ENCODE measurements around the gene FAM229B.
A peak's percentile ranks its signal among the peaks of the same experiment; 100 is the strongest.

Gene FAM229B

GRCh38 chr6:112145080-112145573, 57.7 kb downstream of the FAM229B start:
- peak; percentile 42 for DNase-seq

- DNase-seq = no peak
Observed at GRCh38 chr6:112148103-112148502, 60.7 kb downstream of the FAM229B start.

- no peak for DNase-seq
Observed at GRCh38 chr6:112149236-112149635, 61.8 kb downstream of the FAM229B start.

DNA sequence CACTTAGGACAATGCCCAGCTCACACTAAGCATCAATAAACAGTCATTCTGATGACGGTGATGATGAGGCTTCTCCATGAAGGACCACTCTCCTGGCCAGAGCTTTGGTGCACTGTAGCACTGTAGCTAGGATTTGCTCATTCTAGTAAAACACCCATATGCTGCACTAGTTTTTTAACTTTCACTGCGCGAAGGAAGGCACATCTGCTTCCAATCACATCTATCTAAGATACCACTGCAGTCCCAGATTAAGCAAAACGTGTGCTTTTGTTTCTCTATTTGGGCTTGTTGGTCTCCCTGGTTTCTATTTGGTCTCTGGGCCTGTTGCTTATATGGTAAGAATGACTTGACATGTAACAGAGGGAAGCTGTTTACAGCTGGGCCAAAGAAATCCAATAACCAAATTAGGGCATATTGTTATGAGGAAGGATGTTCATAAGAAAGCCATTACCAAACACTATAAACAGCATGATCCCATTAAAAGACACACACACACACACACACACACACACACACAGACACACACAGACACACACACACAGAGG, 62.4 kb downstream of the FAM229B start:
- no peak for DNase-seq

DNA sequence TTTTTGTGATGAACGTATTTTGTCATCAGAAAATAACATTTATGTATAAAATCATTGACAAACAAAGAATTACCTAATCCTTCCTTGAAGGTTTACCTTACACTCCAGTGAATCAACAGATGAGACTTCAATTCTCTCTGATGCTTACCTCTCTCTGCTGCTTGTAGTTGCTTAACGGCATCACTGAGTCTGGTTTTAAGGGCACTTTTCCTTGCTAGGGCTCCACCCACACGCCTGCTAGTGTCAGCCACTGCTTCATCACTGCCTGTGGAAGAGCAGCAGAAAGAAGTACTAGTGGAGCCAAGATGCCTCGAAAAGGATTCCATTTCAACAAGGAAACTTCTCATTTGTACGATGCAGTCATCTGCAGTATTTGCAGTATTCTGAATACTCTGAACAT, 63.0 kb downstream of the FAM229B start:
- no peak for DNase-seq
